BLaER1 (cell line): ENCODE results near the gene WNT5A.

Source experiments
- H3K27ac ChIP-seq: shearing (Covaris generic); formaldehyde crosslinking; 2 replicates; pipeline ENCODE4 v1.8.1; 2022
- H3K27me3 ChIP-seq: shearing (Covaris generic); formaldehyde crosslinking; 2 replicates; pipeline ENCODE4 v1.8.1; 2022
- H3K36me3 ChIP-seq: shearing (Covaris generic); formaldehyde crosslinking; 2 replicates; pipeline ENCODE4 v1.8.1; 2022
- H3K4me1 ChIP-seq: shearing (Covaris generic); formaldehyde crosslinking; 2 replicates; pipeline ENCODE4 v1.8.1; 2022
- H3K4me2 ChIP-seq: shearing (Covaris generic); formaldehyde crosslinking; 2 replicates; pipeline ENCODE4 v1.8.1; 2022
- H3K4me3 ChIP-seq: shearing (Covaris generic); formaldehyde crosslinking; 2 replicates; pipeline ENCODE4 v1.8.1; 2022
- H3K9ac ChIP-seq: shearing (Covaris generic); formaldehyde crosslinking; 2 replicates; pipeline ENCODE4 v1.8.1; 2022
- H3K9me3 ChIP-seq: shearing (Covaris generic); formaldehyde crosslinking; 2 replicates; pipeline ENCODE4 v1.8.1; 2022
- H4K20me1 ChIP-seq: shearing (Covaris generic); formaldehyde crosslinking; 2 replicates; pipeline ENCODE4 v1.8.1; 2022
- Cebpa-rat ChIP-seq: shearing (Covaris generic); IDR thresholded peaks from 2 replicates; pipeline ENCODE4 v1.8.1; 2022

WNT5A gene

DNA sequence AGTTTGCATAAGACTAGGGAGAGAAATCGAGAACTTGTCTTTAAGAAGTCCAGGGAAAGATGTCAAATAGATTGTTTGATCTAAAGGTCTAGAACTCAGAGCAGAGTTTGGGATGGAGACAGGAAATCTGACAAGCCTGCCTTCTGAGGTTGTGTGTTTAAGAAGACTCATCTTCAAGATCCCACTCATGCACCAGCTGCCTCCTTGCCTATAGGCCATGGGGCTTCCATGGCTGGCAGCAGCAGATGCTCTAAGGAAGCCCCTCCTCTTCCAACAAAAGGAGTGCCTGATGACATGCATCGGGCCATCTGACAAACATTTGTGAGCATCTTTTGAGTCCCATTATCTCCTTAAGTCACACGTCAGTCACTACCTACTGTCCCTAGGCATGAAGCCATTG is 47.4 kb downstream of the WNT5A start:
- Histone ChIP-seq H3K9me3 (no peaks in the 10 kb centered on the region), H3K4me2 (no peak overlapping the region), H3K36me3 (no peaks in the 10 kb centered on the region), H3K4me3 (no peak overlapping the region), H3K4me1 (no peaks in the 10 kb centered on the region), H3K27ac (no peak overlapping the region), H3K27me3 (no peaks in the 10 kb centered on the region), H4K20me1 (no peaks in the 10 kb centered on the region), H3K9ac (no peak overlapping the region)
- no peak for TF ChIP-seq Cebpa-rat

DNA sequence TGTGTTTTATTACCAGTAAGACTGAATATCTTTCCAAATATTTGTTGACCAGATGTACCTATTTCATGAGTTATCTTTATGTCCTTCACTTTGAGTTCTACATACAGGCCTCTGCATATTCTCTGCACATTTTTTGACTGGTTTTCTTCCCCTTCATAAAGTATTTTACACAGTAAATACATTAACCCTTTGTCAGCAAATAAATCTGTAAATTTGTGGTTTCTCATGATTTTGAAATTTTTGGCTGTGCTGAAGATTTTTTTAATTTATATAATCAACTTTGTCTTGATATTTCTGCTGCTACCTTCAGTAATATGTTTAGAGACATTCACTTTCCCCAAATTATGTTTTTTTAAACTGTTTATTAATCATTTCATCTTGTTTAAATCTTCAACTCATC is 50.5 kb downstream of the WNT5A start:
- Histone ChIP-seq H3K27ac (no peak overlapping the region), H4K20me1 (no peaks in the 10 kb centered on the region), H3K9me3 (no peaks in the 10 kb centered on the region), H3K27me3 (no peaks in the 10 kb centered on the region), H3K4me2 (no peak overlapping the region), H3K4me3 (no peak overlapping the region), H3K9ac (no peak overlapping the region), H3K4me1 (no peaks in the 10 kb centered on the region), H3K36me3 (no peaks in the 10 kb centered on the region)
- TF ChIP-seq Cebpa-rat: no peak

DNA sequence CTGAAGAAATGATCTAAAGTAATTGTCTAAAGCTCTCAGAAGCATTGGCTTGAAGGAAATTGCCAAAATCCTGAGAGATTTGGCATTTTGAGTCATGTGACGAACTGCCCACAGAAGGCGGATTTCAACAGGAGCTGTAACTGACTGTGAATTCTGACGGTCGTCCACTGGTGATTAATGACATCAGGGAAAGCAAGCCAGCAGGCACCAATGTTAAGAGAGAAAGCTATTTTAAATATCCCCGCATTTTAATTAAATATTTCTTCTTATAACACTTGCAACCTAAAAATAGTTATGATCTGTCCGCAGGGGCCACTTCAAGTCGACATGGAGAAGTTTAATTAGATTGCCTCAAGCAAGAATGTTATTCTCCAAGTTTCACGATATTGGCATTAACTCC is 51.6 kb downstream of the WNT5A start:
- H3K9me3 ChIP-seq: no peaks in the 10 kb centered on the region
- H3K4me3 ChIP-seq: no peak overlapping the region
- H4K20me1 ChIP-seq: no peaks in the 10 kb centered on the region
- H3K27ac ChIP-seq: no peak overlapping the region
- no peaks in the 10 kb centered on the region for H3K4me1 ChIP-seq
- no peak for TF ChIP-seq Cebpa-rat
- H3K27me3 ChIP-seq: no peaks in the 10 kb centered on the region
- H3K36me3 ChIP-seq: no peaks in the 10 kb centered on the region
- no peak overlapping the region for H3K4me2 ChIP-seq
- H3K9ac ChIP-seq: no peak overlapping the region

DNA sequence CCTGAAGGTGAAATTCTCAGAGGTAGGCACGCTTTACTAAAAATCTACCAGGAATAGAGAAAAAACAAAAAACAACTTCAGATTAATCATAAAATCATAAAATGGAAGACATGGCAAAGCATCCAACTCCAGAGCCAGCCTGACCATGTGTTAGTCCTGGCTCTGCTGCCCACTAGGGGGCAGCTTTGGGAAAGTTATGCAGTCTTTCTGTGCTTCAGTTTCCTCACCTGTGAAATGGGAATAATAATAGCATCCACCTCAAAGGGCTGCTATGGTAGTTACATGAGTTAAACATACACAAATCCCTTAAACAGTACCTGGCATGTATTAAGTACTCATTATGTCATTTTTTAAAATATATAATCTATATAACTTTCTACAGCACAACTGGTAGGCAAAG is 52.3 kb downstream of the WNT5A start:
- Histone ChIP-seq H3K36me3 (no peaks in the 10 kb centered on the region), H3K4me3 (no peak overlapping the region), H3K27ac (no peak overlapping the region), H3K4me1 (no peaks in the 10 kb centered on the region), H3K4me2 (no peak overlapping the region), H4K20me1 (no peaks in the 10 kb centered on the region), H3K27me3 (no peaks in the 10 kb centered on the region), H3K9me3 (no peaks in the 10 kb centered on the region), H3K9ac (no peak overlapping the region)
- no peak for TF ChIP-seq Cebpa-rat

- H3K4me2 ChIP-seq: no peak overlapping the region
- H3K4me1 ChIP-seq: no peaks in the 10 kb centered on the region
- H3K27ac ChIP-seq: no peak overlapping the region
- H3K9ac ChIP-seq: no peak overlapping the region
- no peaks in the 10 kb centered on the region for H3K36me3 ChIP-seq
- H3K27me3 ChIP-seq: no peaks in the 10 kb centered on the region
- TF ChIP-seq Cebpa-rat: no peak
- no peaks in the 10 kb centered on the region for H4K20me1 ChIP-seq
- H3K9me3 ChIP-seq: no peaks in the 10 kb centered on the region
- H3K4me3 ChIP-seq: no peak overlapping the region
These were observed 56.1 kb downstream of the WNT5A start for GRCh38 chr3:55431041-55431440.

GRCh38 chr3:55427739-55428138 is 59.4 kb downstream of the WNT5A start:
- no peak overlapping the region for H3K4me3 ChIP-seq
- H3K9ac ChIP-seq: no peak overlapping the region
- H3K4me2 ChIP-seq: no peak overlapping the region
- H3K27me3 ChIP-seq: no peaks in the 10 kb centered on the region
- no peaks in the 10 kb centered on the region for H3K36me3 ChIP-seq
- no peak overlapping the region for H3K27ac ChIP-seq
- no peaks in the 10 kb centered on the region for H4K20me1 ChIP-seq
- no peaks in the 10 kb centered on the region for H3K4me1 ChIP-seq
- TF ChIP-seq Cebpa-rat: no peak
- no peaks in the 10 kb centered on the region for H3K9me3 ChIP-seq

DNA sequence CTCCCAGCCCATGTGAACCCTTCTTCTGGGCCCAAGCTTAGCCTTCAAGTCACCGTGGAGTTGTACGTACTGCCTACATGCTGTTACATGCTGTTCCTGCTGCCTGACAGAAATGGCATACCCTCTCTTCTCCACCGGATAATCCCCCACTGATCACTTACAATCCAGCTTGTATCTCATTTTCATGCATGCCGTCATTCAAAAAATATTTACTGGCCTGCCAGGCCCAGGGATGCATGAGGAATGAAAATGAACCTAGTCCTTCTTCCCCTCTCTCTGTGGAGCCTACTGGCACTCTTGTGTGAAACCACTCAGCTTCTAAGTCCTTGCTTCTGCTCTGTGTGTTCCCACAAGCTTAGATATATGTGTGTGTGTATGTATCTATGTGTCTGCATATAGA is 60.6 kb downstream of the WNT5A start:
- Histone ChIP-seq H3K4me3 (no peak overlapping the region), H4K20me1 (no peaks in the 10 kb centered on the region), H3K4me1 (no peaks in the 10 kb centered on the region), H3K27ac (no peak overlapping the region), H3K9me3 (no peaks in the 10 kb centered on the region), H3K9ac (no peak overlapping the region), H3K27me3 (no peaks in the 10 kb centered on the region), H3K36me3 (no peaks in the 10 kb centered on the region), H3K4me2 (no peak overlapping the region)
- no peak for TF ChIP-seq Cebpa-rat

DNA sequence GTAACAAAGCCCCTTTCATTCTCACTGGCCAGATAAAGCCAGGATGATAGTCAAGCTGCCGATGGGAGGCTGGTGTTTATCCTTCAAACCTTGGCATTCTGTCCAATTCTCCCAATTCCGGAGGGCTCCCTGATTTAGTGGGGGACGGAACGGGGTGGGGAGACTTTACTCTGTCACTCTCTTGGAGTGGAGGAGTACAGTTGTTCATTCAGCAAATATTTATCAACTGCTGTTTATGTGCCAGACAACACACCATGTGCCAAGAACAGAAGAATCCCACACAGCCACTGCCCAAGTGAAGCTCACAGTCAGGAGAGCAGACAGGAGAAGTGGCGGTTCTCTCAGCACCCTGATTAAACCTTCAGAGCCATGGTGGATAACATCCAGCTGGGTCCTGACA is 63.3 kb downstream of the WNT5A start:
- H3K27ac ChIP-seq: no peak overlapping the region
- H3K9me3 ChIP-seq: peaks cover 5% of the 10 kb centered on the region; the same call in 1 of the 2 replicates
- H4K20me1 ChIP-seq: no peaks in the 10 kb centered on the region
- H3K36me3 ChIP-seq: no peaks in the 10 kb centered on the region
- TF ChIP-seq Cebpa-rat: no peak
- H3K4me3 ChIP-seq: no peak overlapping the region
- no peak overlapping the region for H3K4me2 ChIP-seq
- no peaks in the 10 kb centered on the region for H3K27me3 ChIP-seq
- H3K4me1 ChIP-seq: no peaks in the 10 kb centered on the region
- no peak overlapping the region for H3K9ac ChIP-seq

GRCh38 chr3:55417211-55417610 is 69.9 kb downstream of the WNT5A start:
- no peak for TF ChIP-seq Cebpa-rat
- Histone ChIP-seq H3K4me2 (no peak overlapping the region), H4K20me1 (no peaks in the 10 kb centered on the region), H3K27ac (no peak overlapping the region), H3K9ac (no peak overlapping the region), H3K4me1 (0 out of 2 replicates have a peak, but pooled peaks cover 11% of the 10 kb centered on the region), H3K9me3 (peaks cover 5% of the 10 kb centered on the region; the same call in 1 of the 2 replicates), H3K36me3 (no peaks in the 10 kb centered on the region), H3K4me3 (no peak overlapping the region), H3K27me3 (no peaks in the 10 kb centered on the region)

DNA sequence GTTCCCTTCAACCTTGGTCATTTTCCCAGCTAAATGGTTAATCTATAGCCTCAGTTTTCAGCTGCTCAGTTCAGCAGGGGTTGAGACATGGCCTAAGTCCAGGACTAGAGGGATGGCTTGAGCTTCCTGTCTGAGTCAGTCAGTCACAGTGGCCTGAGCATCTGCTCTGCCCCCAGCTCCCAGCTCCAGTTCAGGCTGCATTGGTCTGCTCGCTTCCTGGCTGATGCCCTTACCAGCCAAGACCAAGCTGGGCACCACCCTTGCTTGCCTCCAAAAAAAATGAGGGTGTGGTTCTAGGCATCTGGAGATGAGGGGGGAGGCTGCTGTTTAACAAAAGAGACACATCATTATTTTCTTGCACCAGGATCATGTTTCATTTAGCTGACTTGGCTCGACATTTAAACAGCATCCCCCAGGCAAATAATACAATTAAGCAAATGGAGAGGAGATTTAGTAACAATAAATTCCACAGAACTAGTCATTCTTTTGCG is 70.7 kb downstream of the WNT5A start:
- Histone ChIP-seq H3K27ac (no peak overlapping the region), H3K4me1 (0 out of 2 replicates have a peak, but pooled peaks cover 11% of the 10 kb centered on the region)

More for the DNA sequence above, 70.7 kb downstream of the WNT5A start:
- no peaks in the 10 kb centered on the region for H4K20me1 ChIP-seq
- H3K36me3 ChIP-seq: no peaks in the 10 kb centered on the region
- H3K9ac ChIP-seq: no peak overlapping the region
- no peak overlapping the region for H3K4me2 ChIP-seq
- H3K27me3 ChIP-seq: no peaks in the 10 kb centered on the region
- peaks cover 5% of the 10 kb centered on the region; the same call in 1 of the 2 replicates for H3K9me3 ChIP-seq
- H3K4me3 ChIP-seq: no peak overlapping the region
- TF ChIP-seq Cebpa-rat: no peak
